Lung (tissue), 12 donors: Measurements from ENCODE around the gene FYB2. TPM values are rescaled to one million over a fixed set of nuclear protein-coding genes. Genes with fewer than 3 reads are reported as not detected.

Experiments used
- ATAC-seq: fragments of 200-7000 bp; cut with Tn5 transposase; one replicate; pipeline ENCODE4 v1.9.1; 2020; ENCODE audit warnings: moderate number of reproducible peaks; ENCODE audit not compliant: insufficient read depth, low FRiP score
- DNase-seq, 3 donors: peaks; one replicate each; pipeline ENCODE4 v3.0.0-alpha.2; 2013 to 2017
- H3K27ac ChIP-seq, 2 donors: one replicate each; pipeline ENCODE4 v1.5.1; 2013; ENCODE audit warnings: mild to moderate bottlenecking in 2 of 2, moderate library complexity in 2 of 2, control low read depth in 1 of 2, inconsistent platforms in 1 of 2, low read depth in 1 of 2, low read length in 1 of 2
- H3K27me3 ChIP-seq, 3 donors: one replicate each; pipeline ENCODE4 v1.5.1; 2013; ENCODE audit warnings: low read length in 2 of 3; ENCODE audit not compliant: control insufficient read depth in 3 of 3, insufficient read depth in 3 of 3
- H3K36me3 ChIP-seq, 4 donors: one replicate each; pipeline ENCODE4 v1.5.1; 2013; ENCODE audit warnings: low read length in 4 of 4, mild to moderate bottlenecking in 1 of 4, moderate library complexity in 1 of 4; ENCODE audit not compliant: control insufficient read depth in 4 of 4, insufficient read depth in 4 of 4
- H3K4me1 ChIP-seq, 5 donors: one replicate each; pipeline ENCODE4 v1.5.1; 2013; ENCODE audit warnings: low read length in 5 of 5, mild to moderate bottlenecking in 2 of 5, moderate library complexity in 1 of 5; ENCODE audit not compliant: control insufficient read depth in 5 of 5, insufficient read depth in 5 of 5
- H3K4me3 ChIP-seq: one replicate; pipeline ENCODE4 v1.5.1; 2013; ENCODE audit warnings: mild to moderate bottlenecking, control low read depth, moderate library complexity
- H3K9ac ChIP-seq, 2 donors: one replicate each; pipeline ENCODE4 v1.5.1; 2013; ENCODE audit warnings: low read length in 2 of 2, control low read depth in 1 of 2; ENCODE audit not compliant: insufficient read depth in 1 of 2
- H3K9me3 ChIP-seq, 4 donors: one replicate each; pipeline ENCODE4 v1.5.1; 2013; ENCODE audit warnings: low read length in 3 of 4, mild to moderate bottlenecking in 1 of 4, moderate library complexity in 1 of 4; ENCODE audit not compliant: control insufficient read depth in 4 of 4, insufficient read depth in 3 of 4
- CTCF ChIP-seq: IDR thresholded peaks from 2 replicates; pipeline ENCODE4 v1.5.1; 2012; ENCODE audit warnings: mild to moderate bottlenecking; ENCODE audit errors: control extremely low read depth, extremely low read depth
- WGBS, 2 donors: extraction: QIAGEN DNeasy Blood & Tissue Kit; methylation state at CpG; one replicate each; pipeline ENCODE4 v1.1.7; 2013; 5-methylcytosine and 5-hydroxymethylcytosine counted together
- polyA plus RNA-seq, 2 donors: library from polyadenylated mRNA; stranded (reverse); fragments of 200-250 nt; gene quantifications; one replicate each; pipeline ENCODE4 v1.2.1, GENCODE V29; 2013
- total RNA-seq, 2 donors: library from RNA; depleted of rRNA in 1 of 2; stranded (reverse); fragments of >200 nt in 1 of 2; gene quantifications; one replicate each; pipeline ENCODE4 v1.2.1, GENCODE V29; 2014 to 2021
- donor health status: control.
- donor health status: control.
- donor health status: Bipolar disorder and iron deficiency.
- donor health status: healthy.
- donor health status: DM: yes; HTN: yes; CAD: no.

The FYB2 gene
- total and polyA plus RNA-seq, 4 donors = 0.57 to 8.6 (median 3.0) TPM

GRCh38 chr1:56688522-56689026, 130.6 kb downstream of the FYB2 start:
- no peak overlapping the region for H3K9ac ChIP-seq
- no peaks in the 10 kb centered on the region for H3K27me3 ChIP-seq
- TF ChIP-seq CTCF = no peak
- no peaks in the 10 kb centered on the region for H3K9me3 ChIP-seq
- H3K27ac ChIP-seq = peak overlapping the region in 1 of 2 donors; percentile 85
- no peak overlapping the region for H3K4me3 ChIP-seq
- H3K36me3 ChIP-seq = no peaks in the 10 kb centered on the region
- DNase-seq (no peak), ATAC-seq (peak; percentile 41)
- WGBS, 2 donors = 63 to 81% methylated on average over 3 of the region's 3 CpGs
- peaks cover 0 to 21% (median 0%) of the 10 kb centered on the region in 5 donors for H3K4me1 ChIP-seq

- no peak overlapping the region for H3K4me3 ChIP-seq
- 91 to 92% methylated on average over 2 of the region's 2 CpGs for WGBS, 2 donors
- no peak for TF ChIP-seq CTCF
- no peaks in the 10 kb centered on the region for H3K36me3 ChIP-seq
- no peak overlapping the region for H3K27ac ChIP-seq
- no peak overlapping the region for H3K9ac ChIP-seq
- no peaks in the 10 kb centered on the region for H3K27me3 ChIP-seq
- peaks cover 0 to 26% (median 0%) of the 10 kb centered on the region in 5 donors for H3K4me1 ChIP-seq
- DNase-seq (no peak), ATAC-seq (no peak)
- no peaks in the 10 kb centered on the region for H3K9me3 ChIP-seq
Observed at GRCh38 chr1:56686169-56686568, 133.0 kb downstream of the FYB2 start.

GRCh38 chr1:56683569-56683968, 135.6 kb downstream of the FYB2 start:
- ATAC-seq (no peak), DNase-seq (no peak)
- Histone ChIP-seq H3K9ac (no peak overlapping the region), H3K4me3 (no peak overlapping the region), H3K36me3 (no peaks in the 10 kb centered on the region), H3K27ac (peak overlapping the region in 1 of 2 donors; percentile 33), H3K4me1 (peaks cover 0 to 26% (median 0%) of the 10 kb centered on the region in 5 donors), H3K9me3 (no peaks in the 10 kb centered on the region), H3K27me3 (no peaks in the 10 kb centered on the region)
- no peak for TF ChIP-seq CTCF

- no peak for ATAC-seq
- DNase-seq = no peak
- no peaks in the 10 kb centered on the region for H3K9me3 ChIP-seq
- no peaks in the 10 kb centered on the region for H3K36me3 ChIP-seq
- H3K4me3 ChIP-seq = no peak overlapping the region
- no peak for TF ChIP-seq CTCF
- H3K4me1 ChIP-seq = no peaks in the 10 kb centered on the region
- H3K27ac ChIP-seq = peak overlapping the region in 1 of 2 donors; percentile 84
- H3K27me3 ChIP-seq = no peaks in the 10 kb centered on the region
- WGBS, 2 donors = 68 to 99% methylated on average over 2 of the region's 2 CpGs
- no peak overlapping the region for H3K9ac ChIP-seq
Observed at GRCh38 chr1:56676571-56677035, 142.6 kb downstream of the FYB2 start.
